HG03045 (cell line): Measurements from ENCODE around the gene LRP1.

Experiments
- ATAC-seq: cut with Tn5 transposase; IDR thresholded peaks from one replicate; pipeline ENCODE4 v1.9.1; 2021; ENCODE audit warnings: mild to moderate bottlenecking, moderate library complexity; ENCODE audit not compliant: unreplicated experiment

Gene LRP1

GRCh38 chr12:57133013-57133569 lies 4.8 kb downstream of the LRP1 start:
- ATAC-seq, result no peak

GRCh38 chr12:57133916-57134315 lies 5.6 kb downstream of the LRP1 start:
- ATAC-seq, result no peak

GRCh38 chr12:57134949-57135348 lies 6.7 kb downstream of the LRP1 start:
- no peak for ATAC-seq

GRCh38 chr12:57135527-57136326 lies 7.4 kb downstream of the LRP1 start:
- no peak for ATAC-seq

GRCh38 chr12:57138526-57139272 lies 10.4 kb downstream of the LRP1 start:
- no peak for ATAC-seq

GRCh38 chr12:57139796-57140649 lies 11.7 kb downstream of the LRP1 start:
- ATAC-seq, result no peak

GRCh38 chr12:57141249-57141648 lies 13.0 kb downstream of the LRP1 start:
- ATAC-seq, result no peak

GRCh38 chr12:57142121-57142520 lies 13.8 kb downstream of the LRP1 start:
- no peak for ATAC-seq

GRCh38 chr12:57142727-57143126 lies 14.4 kb downstream of the LRP1 start:
- no peak for ATAC-seq

GRCh38 chr12:57143454-57143853 lies 15.2 kb downstream of the LRP1 start:
- no peak for ATAC-seq

GRCh38 chr12:57145460-57146059 lies 17.3 kb downstream of the LRP1 start:
- no peak for ATAC-seq

GRCh38 chr12:57146092-57146491 lies 17.8 kb downstream of the LRP1 start:
- no peak for ATAC-seq

GRCh38 chr12:57146961-57147944 lies 19.0 kb downstream of the LRP1 start, which contains the start of gene LRP1-AS:
TSS of gene LRP1-AS (minus strand) at chr12:57147619.
- no peak for ATAC-seq

- ATAC-seq, result no peak
These were observed 20.4 kb downstream of the LRP1 start for GRCh38 chr12:57148469-57149244.

GRCh38 chr12:57149245-57149900 lies 21.1 kb downstream of the LRP1 start:
- no peak for ATAC-seq

GRCh38 chr12:57150400-57151000 lies 22.2 kb downstream of the LRP1 start:
- ATAC-seq, result no peak

GRCh38 chr12:57151741-57152630 lies 23.7 kb downstream of the LRP1 start:
- ATAC-seq, result no peak
